ENCODE data around the gene LMO7.

Gene LMO7

GRCh38 chr13:75800545-75800944, 164.4 kb downstream of the LMO7 start:
- no peaks in the 10 kb centered on the region for H3K27me3 ChIP-seq (ENCODE audit: insufficient read depth, low read length)
- H2BK12ac ChIP-seq (ENCODE audit: low read length): no peak overlapping the region
- no peak overlapping the region for H3K9ac ChIP-seq (ENCODE audit: low read length)
- H2AK5ac ChIP-seq (ENCODE audit: low read length): no peak overlapping the region
- H3K27ac ChIP-seq (ENCODE audit: low read depth, low read length): no peak overlapping the region
- H3K79me2 ChIP-seq (ENCODE audit: control insufficient read depth, insufficient read depth, low read length, poor library complexity): no peaks in the 10 kb centered on the region
- H3K23ac ChIP-seq (ENCODE audit: low read length): no peak overlapping the region
- no peak overlapping the region for H3K14ac ChIP-seq (ENCODE audit: low read length)
- H3K79me1 ChIP-seq (ENCODE audit: low read length): no peaks in the 10 kb centered on the region
- H2BK5ac ChIP-seq (ENCODE audit: low read depth, low read length, poor library complexity): no peak overlapping the region
- no peak overlapping the region for H3K18ac ChIP-seq (ENCODE audit: low read length)
- WGBS (ENCODE audit: extremely low coverage, insufficient coverage, insufficient read length): no CpG with 5 or more reads among the region's 9 CpGs
- DNase-seq: no peak
- H3K4me2 ChIP-seq (ENCODE audit: low read length): no peak overlapping the region
- no peaks in the 10 kb centered on the region for H3K9me3 ChIP-seq (ENCODE audit: insufficient read depth, low read depth, low read length)
- no peak overlapping the region for H4K8ac ChIP-seq (ENCODE audit: low read depth, low read length)
- no peak overlapping the region for H3K4me3 ChIP-seq (ENCODE audit: low read depth, low read length)
- no peak overlapping the region for H3K4ac ChIP-seq (ENCODE audit: low read depth, low read length)
- no peak overlapping the region for H4K91ac ChIP-seq (ENCODE audit: low read depth, low read length)
- H2AFZ ChIP-seq (ENCODE audit: insufficient read depth, low read length, poor library complexity): no peak overlapping the region
- H3K36me3 ChIP-seq (ENCODE audit: control insufficient read depth in 1 of 2, insufficient read depth in 2 of 2, low read length in 2 of 2): peaks cover 0 to 2% of the 10 kb centered on the region in 2 experiments
- H4K12ac ChIP-seq (ENCODE audit: low read depth, low read length): no peak overlapping the region
- no peak overlapping the region for H2BK120ac ChIP-seq (ENCODE audit: insufficient read depth, low read length, poor library complexity)
- peaks cover 0 to 2% of the 10 kb centered on the region in 2 experiments for H3K4me1 ChIP-seq (ENCODE audit: control insufficient read depth in 1 of 2, insufficient read depth in 2 of 2, low read length in 2 of 2)

DNA sequence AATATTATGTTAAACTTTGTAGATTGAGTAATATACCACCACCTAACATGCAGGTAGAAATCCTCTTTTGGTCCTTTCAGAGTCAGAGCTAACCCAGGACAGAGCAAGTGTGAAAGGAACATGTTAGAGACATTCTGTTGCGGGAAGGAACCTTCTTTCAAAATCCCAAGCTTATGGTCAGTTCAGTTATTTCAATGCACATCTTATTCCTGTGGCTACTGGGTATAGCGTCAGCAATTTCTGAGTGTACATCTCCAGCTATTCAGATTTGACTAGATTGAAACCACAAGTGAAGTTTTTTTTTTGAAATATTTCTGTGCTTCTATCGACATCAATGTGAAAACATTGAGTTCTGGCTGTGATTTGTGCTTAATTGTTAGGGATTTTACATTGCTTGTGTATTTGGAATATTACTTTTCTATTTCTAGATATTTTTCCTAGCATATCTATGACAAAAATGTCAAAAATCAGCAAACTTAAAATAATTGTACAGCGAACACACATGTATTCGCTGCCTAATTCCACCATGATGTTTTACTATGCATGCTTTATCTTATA, 165.3 kb downstream of the LMO7 start:
- DNase-seq: no peak
- H4K91ac ChIP-seq (ENCODE audit: low read depth, low read length): no peak overlapping the region
- no peak overlapping the region for H3K27ac ChIP-seq (ENCODE audit: low read depth, low read length)
- H3K4me2 ChIP-seq (ENCODE audit: low read length): no peak overlapping the region
- H3K79me1 ChIP-seq (ENCODE audit: low read length): no peaks in the 10 kb centered on the region
- H3K9ac ChIP-seq (ENCODE audit: low read length): no peak overlapping the region
- no peaks in the 10 kb centered on the region for H3K79me2 ChIP-seq (ENCODE audit: control insufficient read depth, insufficient read depth, low read length, poor library complexity)
- no peaks in the 10 kb centered on the region for H3K9me3 ChIP-seq (ENCODE audit: insufficient read depth, low read depth, low read length)
- no peak overlapping the region for H2AK5ac ChIP-seq (ENCODE audit: low read length)
- no peak overlapping the region for H4K8ac ChIP-seq (ENCODE audit: low read depth, low read length)
- H4K12ac ChIP-seq (ENCODE audit: low read depth, low read length): no peak overlapping the region
- H2BK5ac ChIP-seq (ENCODE audit: low read depth, low read length, poor library complexity): no peak overlapping the region
- H3K14ac ChIP-seq (ENCODE audit: low read length): no peak overlapping the region
- peaks cover 0 to 2% of the 10 kb centered on the region in 2 experiments for H3K4me1 ChIP-seq (ENCODE audit: control insufficient read depth in 1 of 2, insufficient read depth in 2 of 2, low read length in 2 of 2)
- H2BK120ac ChIP-seq (ENCODE audit: insufficient read depth, low read length, poor library complexity): no peak overlapping the region
- H2BK12ac ChIP-seq (ENCODE audit: low read length): no peak overlapping the region
- no peak overlapping the region for H3K18ac ChIP-seq (ENCODE audit: low read length)
- no peak overlapping the region for H3K4me3 ChIP-seq (ENCODE audit: low read depth, low read length)
- peaks cover 0 to 5% of the 10 kb centered on the region in 2 experiments for H3K36me3 ChIP-seq (ENCODE audit: control insufficient read depth in 1 of 2, insufficient read depth in 2 of 2, low read length in 2 of 2)
- no peak overlapping the region for H3K23ac ChIP-seq (ENCODE audit: low read length)
- WGBS (ENCODE audit: extremely low coverage, insufficient coverage, insufficient read length): no CpG with 5 or more reads among the region's 5 CpGs
- no peak overlapping the region for H3K4ac ChIP-seq (ENCODE audit: low read depth, low read length)
- no peak overlapping the region for H2AFZ ChIP-seq (ENCODE audit: insufficient read depth, low read length, poor library complexity)
- no peaks in the 10 kb centered on the region for H3K27me3 ChIP-seq (ENCODE audit: insufficient read depth, low read length)

GRCh38 chr13:75802161-75802560, 166.0 kb downstream of the LMO7 start:
- Histone ChIP-seq H2BK12ac (ENCODE audit: low read length) (no peak overlapping the region), H3K4me2 (ENCODE audit: low read length) (no peak overlapping the region), H3K36me3 (ENCODE audit: control insufficient read depth in 1 of 2, insufficient read depth in 2 of 2, low read length in 2 of 2) (peaks cover 0 to 5% of the 10 kb centered on the region in 2 experiments), H2BK120ac (ENCODE audit: insufficient read depth, low read length, poor library complexity) (no peak overlapping the region), H3K79me1 (ENCODE audit: low read length) (no peaks in the 10 kb centered on the region), H3K79me2 (ENCODE audit: control insufficient read depth, insufficient read depth, low read length, poor library complexity) (no peaks in the 10 kb centered on the region), H2AFZ (ENCODE audit: insufficient read depth, low read length, poor library complexity) (no peak overlapping the region), H3K4me1 (ENCODE audit: control insufficient read depth in 1 of 2, insufficient read depth in 2 of 2, low read length in 2 of 2) (peaks cover 0 to 2% of the 10 kb centered on the region in 2 experiments), H3K9me3 (ENCODE audit: insufficient read depth, low read depth, low read length) (no peaks in the 10 kb centered on the region), H3K4ac (ENCODE audit: low read depth, low read length) (no peak overlapping the region), H3K9ac (ENCODE audit: low read length) (no peak overlapping the region), H3K14ac (ENCODE audit: low read length) (no peak overlapping the region), H3K18ac (ENCODE audit: low read length) (no peak overlapping the region), H3K27me3 (ENCODE audit: insufficient read depth, low read length) (no peaks in the 10 kb centered on the region), H4K8ac (ENCODE audit: low read depth, low read length) (no peak overlapping the region), H3K27ac (ENCODE audit: low read depth, low read length) (no peak overlapping the region), H2BK5ac (ENCODE audit: low read depth, low read length, poor library complexity) (no peak overlapping the region), H3K4me3 (ENCODE audit: low read depth, low read length) (no peak overlapping the region), H4K12ac (ENCODE audit: low read depth, low read length) (no peak overlapping the region), H4K91ac (ENCODE audit: low read depth, low read length) (no peak overlapping the region), H2AK5ac (ENCODE audit: low read length) (no peak overlapping the region), H3K23ac (ENCODE audit: low read length) (no peak overlapping the region)
- DNase-seq: no peak
- WGBS (ENCODE audit: extremely low coverage, insufficient coverage, insufficient read length): no CpG with 5 or more reads among the region's 5 CpGs

DNA sequence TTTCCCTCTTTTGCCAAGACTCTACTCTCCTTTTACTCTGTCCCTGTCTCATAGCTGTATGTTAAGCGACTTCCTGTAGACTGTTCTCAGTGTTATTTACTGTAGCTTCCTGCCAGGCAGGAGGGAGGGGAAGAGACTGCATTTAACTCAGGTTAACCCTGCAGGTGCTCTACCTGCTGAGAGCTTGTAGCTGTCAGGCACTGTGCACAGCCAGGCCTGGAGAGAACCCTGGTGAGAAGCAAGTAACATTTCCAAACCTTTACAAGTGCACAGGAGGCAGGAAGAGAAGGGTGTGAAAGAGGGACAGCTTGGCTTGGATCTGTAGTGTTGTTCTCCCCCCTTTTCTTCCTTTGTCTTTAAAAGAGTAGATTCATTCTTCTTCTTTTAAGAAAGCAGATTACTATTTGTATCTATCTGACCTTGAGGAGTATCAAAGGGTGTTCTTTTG, 167.1 kb downstream of the LMO7 start:
- H3K4me1 ChIP-seq (ENCODE audit: control insufficient read depth in 1 of 2, insufficient read depth in 2 of 2, low read length in 2 of 2): peaks cover 0 to 2% of the 10 kb centered on the region in 2 experiments
- no peak overlapping the region for H2BK12ac ChIP-seq (ENCODE audit: low read length)
- no peak overlapping the region for H3K23ac ChIP-seq (ENCODE audit: low read length)
- H3K27ac ChIP-seq (ENCODE audit: low read depth, low read length): no peak overlapping the region
- no peak overlapping the region for H3K9ac ChIP-seq (ENCODE audit: low read length)
- H3K4ac ChIP-seq (ENCODE audit: low read depth, low read length): no peak overlapping the region
- no peak overlapping the region for H2BK120ac ChIP-seq (ENCODE audit: insufficient read depth, low read length, poor library complexity)
- H3K14ac ChIP-seq (ENCODE audit: low read length): no peak overlapping the region
- peaks cover 3 to 5% of the 10 kb centered on the region in 2 experiments for H3K36me3 ChIP-seq (ENCODE audit: control insufficient read depth in 1 of 2, insufficient read depth in 2 of 2, low read length in 2 of 2)
- H3K27me3 ChIP-seq (ENCODE audit: insufficient read depth, low read length): no peaks in the 10 kb centered on the region
- DNase-seq: no peak
- no CpG with 5 or more reads among the region's 1 CpG for WGBS (ENCODE audit: extremely low coverage, insufficient coverage, insufficient read length)
- no peak overlapping the region for H3K4me3 ChIP-seq (ENCODE audit: low read depth, low read length)
- no peak overlapping the region for H4K8ac ChIP-seq (ENCODE audit: low read depth, low read length)
- H4K91ac ChIP-seq (ENCODE audit: low read depth, low read length): no peak overlapping the region
- no peak overlapping the region for H3K18ac ChIP-seq (ENCODE audit: low read length)
- H4K12ac ChIP-seq (ENCODE audit: low read depth, low read length): no peak overlapping the region
- H2AK5ac ChIP-seq (ENCODE audit: low read length): no peak overlapping the region
- no peaks in the 10 kb centered on the region for H3K9me3 ChIP-seq (ENCODE audit: insufficient read depth, low read depth, low read length)
- H2AFZ ChIP-seq (ENCODE audit: insufficient read depth, low read length, poor library complexity): no peak overlapping the region
- H3K4me2 ChIP-seq (ENCODE audit: low read length): no peak overlapping the region
- no peaks in the 10 kb centered on the region for H3K79me1 ChIP-seq (ENCODE audit: low read length)
- H3K79me2 ChIP-seq (ENCODE audit: control insufficient read depth, insufficient read depth, low read length, poor library complexity): no peaks in the 10 kb centered on the region
- no peak overlapping the region for H2BK5ac ChIP-seq (ENCODE audit: low read depth, low read length, poor library complexity)

Measured in trophoblast cell (in vitro differentiated cells and primary cell).